Measurements from ENCODE around the gene PLAAT1.
A peak's percentile ranks its signal among the peaks of the same experiment; 100 is the strongest.

The PLAAT1 gene

GRCh38 chr3:193295985-193296384 is 55.0 kb downstream of the PLAAT1 start:
- DNase-seq (ENCODE audit: low spot score) = no peak
- TF ChIP-seq CTCF (IDR thresholded peaks at IDR 0.05; ENCODE audit: extremely low read depth, missing control alignments) = no peak

DNA sequence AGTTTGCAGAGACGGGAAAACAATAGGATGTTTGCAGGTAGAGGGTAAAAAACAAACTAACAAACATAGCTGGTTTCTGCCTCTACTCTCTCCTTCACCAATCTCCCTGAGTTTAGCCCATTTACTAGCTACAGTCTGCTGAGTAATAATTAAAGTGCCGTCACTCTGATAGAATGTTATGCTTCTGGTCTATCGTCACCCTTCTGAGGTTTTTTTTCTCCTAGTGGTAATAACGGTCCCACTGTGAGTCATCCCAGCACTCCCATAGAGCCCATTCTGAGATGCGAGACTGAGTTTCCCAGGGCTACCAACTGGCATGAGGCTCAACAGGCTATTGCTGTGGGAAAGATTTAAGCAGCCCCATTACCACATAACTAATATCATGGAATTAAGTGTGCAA is 56.4 kb downstream of the PLAAT1 start:
- peak; percentile 17 for DNase-seq (ENCODE audit: low spot score)
- no peak for TF ChIP-seq CTCF (IDR thresholded peaks at IDR 0.05; ENCODE audit: extremely low read depth, missing control alignments)

GRCh38 chr3:193301433-193301832 is 60.4 kb downstream of the PLAAT1 start:
- DNase-seq (ENCODE audit: low spot score) = no peak
- TF ChIP-seq CTCF (IDR thresholded peaks at IDR 0.05; ENCODE audit: extremely low read depth, missing control alignments) = no peak

DNA sequence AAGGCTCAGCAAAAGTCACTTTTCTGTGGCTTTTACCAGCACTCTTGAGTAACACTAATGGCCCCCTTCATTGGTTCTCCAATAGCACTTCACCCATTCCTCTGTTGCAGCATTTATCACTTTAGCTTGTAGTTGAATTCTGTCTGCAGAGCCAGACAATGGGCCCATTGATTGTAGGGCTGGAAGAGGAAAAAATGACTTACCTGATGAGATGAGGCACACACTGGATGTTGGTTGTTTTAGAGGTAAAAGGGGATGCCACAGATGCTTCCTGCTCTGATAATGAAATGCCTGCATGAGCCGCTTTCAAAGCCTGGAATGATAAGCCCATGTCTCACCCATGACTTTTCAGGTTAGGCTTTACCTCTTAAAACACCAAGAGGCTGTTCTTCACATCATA is 64.3 kb downstream of the PLAAT1 start:
- no peak for TF ChIP-seq CTCF (IDR thresholded peaks at IDR 0.05; ENCODE audit: extremely low read depth, missing control alignments)
- DNase-seq (ENCODE audit: low spot score) = no peak

- DNase-seq (ENCODE audit: low spot score) = no peak
- TF ChIP-seq CTCF (IDR thresholded peaks at IDR 0.05; ENCODE audit: extremely low read depth, missing control alignments) = no peak
Measured at GRCh38 chr3:193310914-193311723, 70.1 kb downstream of the PLAAT1 start.

GRCh38 chr3:193313061-193313958 is 72.3 kb downstream of the PLAAT1 start:
- no peak for TF ChIP-seq CTCF (IDR thresholded peaks at IDR 0.05; ENCODE audit: extremely low read depth, missing control alignments)
- no peak for DNase-seq (ENCODE audit: low spot score)

DNA sequence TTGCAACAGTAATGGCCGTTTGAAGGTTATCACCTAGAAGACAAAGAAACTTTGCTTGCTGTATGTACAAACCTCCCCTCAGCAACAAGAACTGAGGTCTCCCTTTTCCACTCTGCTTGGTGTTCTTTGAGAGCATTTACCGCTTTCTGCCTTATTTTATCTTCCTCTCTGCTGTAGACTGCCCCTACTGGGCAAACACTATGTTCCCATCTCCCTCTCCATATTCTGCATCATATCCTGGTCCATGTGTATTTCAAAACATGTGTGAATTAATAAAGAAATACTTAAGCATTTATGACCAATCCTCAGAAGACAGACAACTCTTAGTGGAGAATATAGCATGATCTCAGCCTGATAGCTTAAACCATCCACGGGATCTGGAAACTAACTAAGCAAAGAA is 73.1 kb downstream of the PLAAT1 start:
- TF ChIP-seq CTCF (IDR thresholded peaks at IDR 0.05; ENCODE audit: extremely low read depth, missing control alignments) = no peak
- no peak for DNase-seq (ENCODE audit: low spot score)
